Endothelial cell of umbilical vein (primary cell): ENCODE measurements around the gene LNX2. TPM values are rescaled to one million over a fixed set of nuclear protein-coding genes. Genes with fewer than 3 reads are reported as not detected.

Experiments
- BruUV-seq: library from RNA; stranded (reverse); fragments of 400-500 nt; replicated peaks from 2 replicates; lab custom pipeline; 2021; lab: Mats Ljungman, UMichigan
- CTCF ChIA-PET: fragments of 300-600, 350-600 bp; sonication (Branson Sonifier 250); formaldehyde crosslinking; loops from one replicate; lab custom pipeline; 2021; ENCODE audit warnings: antibody characterized with exemption, inconsistent platforms; lab: Charles Lee
- POLR2A ChIA-PET: fragments of 300-600, 350-600 bp; sonication (Branson Sonifier 250); formaldehyde crosslinking; loops from one replicate; lab custom pipeline; 2021; ENCODE audit warnings: antibody characterized with exemption, inconsistent platforms; lab: Charles Lee
- DNase-seq: peaks from one replicate; pipeline ENCODE4 v3.0.0-alpha.2; 2011; ENCODE audit warnings: low read depth, low spot score
- FAIRE-seq: peaks from 2 replicates; lab custom pipeline; 2011; peaks lifted over from hg19 to GRCh38; lab: Jason Lieb, UNC
- H2AFZ ChIP-seq: 2 replicates; pipeline ENCODE4 v1.6.0; 2012; ENCODE audit warnings: low read depth, low read length, control low read depth, inconsistent platforms
- H3K27ac ChIP-seq: 2 replicates; pipeline ENCODE4 v1.5.1; 2011; ENCODE audit warnings: low read depth, mild to moderate bottlenecking, control low read depth, low read length, moderate library complexity; ENCODE audit not compliant: insufficient read depth
- H3K27me3 ChIP-seq, 2 experiments: 2 replicates each; pipeline versions ENCODE4 v1.6.0 to v1.6.1; 2011; ENCODE audit warnings: low read length in 2 of 2, mixed read lengths in 1 of 2; ENCODE audit not compliant: control insufficient read depth in 2 of 2, insufficient read depth in 2 of 2
- H3K36me3 ChIP-seq, 2 experiments: 2 replicates in 1 of 2; 3 replicates in 1 of 2; pipeline ENCODE4 v1.5.1; 2011; ENCODE audit warnings: low read length in 2 of 2, mild to moderate bottlenecking in 1 of 2, moderate library complexity in 1 of 2; ENCODE audit not compliant: control insufficient read depth in 2 of 2, insufficient read depth in 2 of 2; ENCODE audit errors: extremely low read depth in 1 of 2
- H3K4me1 ChIP-seq: 3 replicates; pipeline ENCODE4 v1.5.1; 2011; ENCODE audit warnings: mild to moderate bottlenecking, low read length; ENCODE audit not compliant: control insufficient read depth, insufficient read depth; ENCODE audit errors: extremely low read depth
- H3K4me2 ChIP-seq: 2 replicates; pipeline ENCODE4 v1.6.1; 2011; ENCODE audit warnings: low read length, control low read depth, mixed read lengths; ENCODE audit not compliant: insufficient read depth
- H3K4me3 ChIP-seq, 3 experiments: fragments of 200-600 bp in 1 of 3; sonication (generic), shearing (Covaris generic) in 1 of 3; replicated peaks in 1 of 3; 2 replicates each; pipeline ENCODE4 v1.5.1; 2011 to 2016; ENCODE audit warnings: control low read depth in 3 of 3, low read length in 3 of 3, mild to moderate bottlenecking in 2 of 3, inconsistent platforms in 1 of 3, low read depth in 1 of 3, moderate library complexity in 1 of 3; ENCODE audit not compliant: insufficient read depth in 1 of 3
- H3K79me2 ChIP-seq: 2 replicates; pipeline ENCODE4 v1.6.0; 2012; ENCODE audit warnings: low read length, inconsistent platforms; ENCODE audit not compliant: control insufficient read depth, insufficient read depth
- H3K9ac ChIP-seq: replicated peaks from 2 replicates; pipeline ENCODE3; 2011; ENCODE audit warnings: low read length, control low read depth; ENCODE audit not compliant: insufficient read depth; ENCODE audit errors: extremely low read depth
- H3K9me1 ChIP-seq: replicated peaks from 3 replicates; pipeline ENCODE4 v1.6.0; 2011; ENCODE audit warnings: mild to moderate bottlenecking, low read length; ENCODE audit not compliant: control insufficient read depth, insufficient read depth; ENCODE audit errors: extremely low read depth
- H3K9me3 ChIP-seq: replicated peaks from 2 replicates; pipeline ENCODE4 v1.5.1; 2012; ENCODE audit warnings: low read length, inconsistent platforms; ENCODE audit not compliant: control insufficient read depth, insufficient read depth
- H4K20me1 ChIP-seq: replicated peaks from 2 replicates; pipeline ENCODE3; 2011; ENCODE audit warnings: mild to moderate bottlenecking, low read length; ENCODE audit not compliant: control insufficient read depth, insufficient read depth; ENCODE audit errors: extremely low read depth
- EZH2 ChIP-seq: IDR thresholded peaks from 2 replicates; pipeline ENCODE4 v1.6.1; 2012; ENCODE audit warnings: borderline replicate concordance, low read depth, mild to moderate bottlenecking, moderate library complexity, low read length, inconsistent platforms; ENCODE audit not compliant: severe bottlenecking
- FOS ChIP-seq: IDR thresholded peaks from 2 replicates; pipeline ENCODE4 v1.6.1; 2011; ENCODE audit warnings: mild to moderate bottlenecking, low read length, moderate library complexity, borderline replicate concordance; ENCODE audit not compliant: insufficient read depth
- GATA2 ChIP-seq: IDR thresholded peaks from 2 replicates; pipeline ENCODE4 v1.7.0; 2011; ENCODE audit warnings: low read depth, mild to moderate bottlenecking, moderate library complexity, mixed read lengths, low read length; ENCODE audit not compliant: insufficient read length, insufficient read depth
- JUN ChIP-seq: IDR thresholded peaks from 2 replicates; pipeline ENCODE4 v1.6.1; 2011; ENCODE audit warnings: borderline replicate concordance, low read depth; ENCODE audit not compliant: insufficient read length, insufficient read depth
- MYC ChIP-seq: IDR thresholded peaks from one replicate; pipeline ENCODE4 v1.6.1; 2011; ENCODE audit warnings: mild to moderate bottlenecking, low read depth, low read length
- POLR2A ChIP-seq: IDR thresholded peaks from 2 replicates; pipeline ENCODE4 v1.6.1; 2012; ENCODE audit warnings: low read depth, mild to moderate bottlenecking, control low read depth, low read length
- POLR2AphosphoS5 ChIP-seq: IDR thresholded peaks from 2 replicates; pipeline ENCODE4 v1.6.1; 2012; ENCODE audit warnings: low read depth, mild to moderate bottlenecking, control low read depth, low read length, moderate library complexity; ENCODE audit not compliant: insufficient read depth
- dilution Hi-C: fragments of 300-500 bp; cut with MboI; formaldehyde crosslinking; loops from one replicate; pipeline ENCODE4 v1.15.0; 2019; ENCODE audit warnings: low sequenced_read_pairs; ENCODE audit not compliant: extremely low pct_ligation_motif_present
- intact Hi-C: fragments of 100-400 bp; cut with micrococcal nuclease; formaldehyde crosslinking; loops from one replicate; pipeline ENCODE4 v1.10.0; 2022
- polyA plus RNA-seq, 4 experiments: library from polyadenylated mRNA; depleted of rRNA in 3 of 4; stranded (reverse) in 3 of 4; unstranded in 1 of 4; fragments of >200 nt; gene quantifications; 2 replicates each; pipeline versions ENCODE4 v1.2.1 to v1.2.3, GENCODE V29; 2011 to 2012; ENCODE audit warnings: missing spikeins in 1 of 4
- total RNA-seq: library from RNA; stranded (reverse); gene quantifications from 2 replicates; pipeline ENCODE4 v1.2.3, GENCODE V29; 2021
- TF ChIP-seq, protein P1 (sequence below), 2 donors: IDR thresholded peaks; 1 replicate in 1 of 2; 2 replicates in 1 of 2; pipeline ENCODE4 v1.5.1; 2011; ENCODE audit warnings: low read length in 2 of 2, mild to moderate bottlenecking in 2 of 2, moderate library complexity in 2 of 2, control low read depth in 1 of 2, inconsistent platforms in 1 of 2, low read depth in 1 of 2; ENCODE audit not compliant: insufficient read depth in 1 of 2; ENCODE audit errors: extremely low read depth in 1 of 2
- TF ChIP-seq, protein P2 (sequence below): IDR thresholded peaks from 2 replicates; pipeline ENCODE4 v1.6.1; 2011; ENCODE audit not compliant: insufficient read depth, insufficient read length

Gene LNX2
- total and polyA plus RNA-seq, 2 donors (not counting 3 experiments of a cell fraction or from before 2014, with no cell fraction given): 7.0 to 9.1 TPM

DNA sequence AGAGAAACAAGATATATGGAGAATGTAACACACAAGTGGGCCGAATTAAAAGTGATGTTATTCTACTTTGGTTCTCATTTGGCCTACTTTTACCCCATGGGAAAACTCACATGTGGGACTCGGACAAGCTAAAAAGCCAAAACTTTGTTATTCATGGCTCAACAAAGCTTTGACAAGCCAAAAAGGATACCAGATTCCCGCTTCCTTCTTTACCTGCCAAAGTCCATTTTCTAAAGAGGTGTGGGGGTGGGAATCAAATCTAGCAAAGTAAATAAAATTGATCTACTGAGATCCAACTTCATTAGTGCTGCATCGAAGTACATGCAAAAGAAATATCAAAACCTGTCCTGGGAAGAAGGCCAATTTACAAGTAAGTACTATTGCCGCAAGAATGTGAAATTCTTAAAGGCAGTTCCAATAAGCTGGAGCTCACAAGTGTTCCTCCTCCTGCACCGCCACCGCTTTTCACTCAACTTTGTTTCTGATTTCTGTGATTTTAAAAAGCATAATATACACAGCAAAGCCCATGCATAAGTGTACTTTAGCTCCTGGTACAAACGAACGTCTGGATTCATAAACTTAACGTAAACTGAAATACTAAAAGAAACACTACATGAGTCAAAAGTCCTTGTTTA, 1.1 kb downstream of the LNX2 start:
- no peaks in the 10 kb centered on the region for H3K9me1 ChIP-seq
- peaks cover 17% of the 10 kb centered on the region for H3K4me1 ChIP-seq
- peaks cover 72% of the 10 kb centered on the region for H3K79me2 ChIP-seq
- no peaks in the 10 kb centered on the region for H3K27me3 ChIP-seq
- intact Hi-C loops: loop anchor here (1.0 kb wide), 1 partner anchor 12 kb away; no protein-coding TSS in a partner anchor
- peaks cover 2 to 4% of the 10 kb centered on the region in 2 experiments for H3K36me3 ChIP-seq
- no peaks in the 10 kb centered on the region for H3K9me3 ChIP-seq
- H3K4me2 ChIP-seq: peak overlapping the region; percentile 96
- dilution Hi-C loops: no loop called here
- H4K20me1 ChIP-seq: peaks cover 7% of the 10 kb centered on the region
- POLR2A ChIA-PET: no interaction called here
- DNase-seq (peak; percentile 51), FAIRE-seq (peak; percentile 52)
- peak overlapping the region; percentile 75 for H3K9ac ChIP-seq
- TF ChIP-seq GATA2: no peak
- no peak for TF ChIP-seq POLR2A
- no peak for TF ChIP-seq MYC
- TF ChIP-seq, protein P1, sequence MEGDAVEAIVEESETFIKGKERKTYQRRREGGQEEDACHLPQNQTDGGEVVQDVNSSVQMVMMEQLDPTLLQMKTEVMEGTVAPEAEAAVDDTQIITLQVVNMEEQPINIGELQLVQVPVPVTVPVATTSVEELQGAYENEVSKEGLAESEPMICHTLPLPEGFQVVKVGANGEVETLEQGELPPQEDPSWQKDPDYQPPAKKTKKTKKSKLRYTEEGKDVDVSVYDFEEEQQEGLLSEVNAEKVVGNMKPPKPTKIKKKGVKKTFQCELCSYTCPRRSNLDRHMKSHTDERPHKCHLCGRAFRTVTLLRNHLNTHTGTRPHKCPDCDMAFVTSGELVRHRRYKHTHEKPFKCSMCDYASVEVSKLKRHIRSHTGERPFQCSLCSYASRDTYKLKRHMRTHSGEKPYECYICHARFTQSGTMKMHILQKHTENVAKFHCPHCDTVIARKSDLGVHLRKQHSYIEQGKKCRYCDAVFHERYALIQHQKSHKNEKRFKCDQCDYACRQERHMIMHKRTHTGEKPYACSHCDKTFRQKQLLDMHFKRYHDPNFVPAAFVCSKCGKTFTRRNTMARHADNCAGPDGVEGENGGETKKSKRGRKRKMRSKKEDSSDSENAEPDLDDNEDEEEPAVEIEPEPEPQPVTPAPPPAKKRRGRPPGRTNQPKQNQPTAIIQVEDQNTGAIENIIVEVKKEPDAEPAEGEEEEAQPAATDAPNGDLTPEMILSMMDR (IDR thresholded peaks at IDR 0.05; ENCODE audit: extremely low read depth in 1 of 2, insufficient read depth in 1 of 2, low read depth in 1 of 2, low read length in 2 of 2): no peak
- TF ChIP-seq EZH2: no peak
- TF ChIP-seq FOS: no peak
- TF ChIP-seq POLR2AphosphoS5: no peak
- TF ChIP-seq JUN: no peak
- TF ChIP-seq, protein P2, sequence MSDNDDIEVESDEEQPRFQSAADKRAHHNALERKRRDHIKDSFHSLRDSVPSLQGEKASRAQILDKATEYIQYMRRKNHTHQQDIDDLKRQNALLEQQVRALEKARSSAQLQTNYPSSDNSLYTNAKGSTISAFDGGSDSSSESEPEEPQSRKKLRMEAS: no peak
- CTCF ChIA-PET: interaction anchor here (1.2 to 6.3 kb wide), 8 partner anchors 12 to 211 kb away, joined by 3 to 45 read pairs (median 19); no protein-coding TSS in a partner anchor
- H2AFZ ChIP-seq: peak overlapping the region; percentile 75
- peak overlapping the region; percentile 65 to 90 (median 90) for H3K4me3 ChIP-seq
- BruUV-seq: TSS peak; percentile 31
- H3K27ac ChIP-seq: peak overlapping the region; percentile 75
